Activated naive CD4-positive, alpha-beta T cell treated with anti-CD3 and anti-CD28 coated beads, Interleukin-2, amount 10 ng/mL, durations not matched to agents 7 days and 5 days (primary cell): ENCODE results near the gene OSR1.
"Not testable (repeated sequence)": the region's sequence is repeated elsewhere in the genome, so short reads cannot be mapped to it uniquely, and the experiment has no call there.

Experiments
- CTCF ChIA-PET: fragments of 350-600 bp; sonication (Branson Sonifier 250); formaldehyde crosslinking; loops from one replicate; lab custom pipeline; 2021; ENCODE audit warnings: antibody characterized with exemption; lab: Charles Lee
- DNase-seq: peaks from one replicate; pipeline ENCODE4 v3.0.0-alpha.2; 2020
- H3K27ac Mint-ChIP-seq: one replicate; pipeline ENCODE4 v1.8.0; 2021; ENCODE audit warnings: mild to moderate bottlenecking, moderate library complexity, mixed read lengths
- H3K27me3 Mint-ChIP-seq: one replicate; pipeline ENCODE4 v1.8.0; 2021; ENCODE audit warnings: mild to moderate bottlenecking, mixed read lengths
- H3K36me3 Mint-ChIP-seq: one replicate; pipeline ENCODE4 v1.8.0; 2021; ENCODE audit warnings: mixed read lengths
- H3K4me1 Mint-ChIP-seq: one replicate; pipeline ENCODE4 v1.8.0; 2021; ENCODE audit warnings: mixed read lengths
- H3K4me3 Mint-ChIP-seq: one replicate; pipeline ENCODE4 v1.8.0; 2021; ENCODE audit warnings: mild to moderate bottlenecking, moderate library complexity, mixed read lengths
- H3K9me3 Mint-ChIP-seq: one replicate; pipeline ENCODE4 v1.8.0; 2021; ENCODE audit warnings: mixed read lengths

The OSR1 gene

GRCh38 chr2:19358242-19359020 is at the start of gene OSR1:
TSS of gene OSR1 (minus strand) at chr2:19358623. CDS start at chr2:19353805, 4,818 bp downstream.
- no peak for DNase-seq
- Mint-ChIP-seq H3K4me3 (peak within 1 kb of the TSS; percentile 18), H3K27me3 (peaks cover 100% of the 10 kb centered on the region), H3K27ac (peak within 1 kb of the TSS; percentile 42), H3K4me1 (peaks cover 44% of the 10 kb centered on the region), H3K9me3 (no peaks in the 10 kb centered on the region), H3K36me3 (peaks cover 2% of the 10 kb centered on the region)
- CTCF ChIA-PET, result interaction anchor here (0.9 to 2.6 kb wide), 3 partner anchors 8 to 837 kb away, joined by 3 to 17 read pairs (median 3); no protein-coding TSS in a partner anchor

GRCh38 chr2:19403785-19404184 is 45.4 kb upstream of the OSR1 start:
- H3K36me3 Mint-ChIP-seq, result no peaks in the 10 kb centered on the region
- no peaks in the 10 kb centered on the region for H3K4me1 Mint-ChIP-seq
- H3K4me3 Mint-ChIP-seq, result no peak overlapping the region
- no peaks in the 10 kb centered on the region for H3K27me3 Mint-ChIP-seq
- H3K9me3 Mint-ChIP-seq, result no peaks in the 10 kb centered on the region
- no peak overlapping the region for H3K27ac Mint-ChIP-seq
- DNase-seq, result no peak
- CTCF ChIA-PET, result no interaction called here

- no peak overlapping the region for H3K4me3 Mint-ChIP-seq
- no peaks in the 10 kb centered on the region for H3K9me3 Mint-ChIP-seq
- DNase-seq, result no peak
- no peak overlapping the region for H3K27ac Mint-ChIP-seq
- no peaks in the 10 kb centered on the region for H3K4me1 Mint-ChIP-seq
- CTCF ChIA-PET, result no interaction called here
- H3K36me3 Mint-ChIP-seq, result no peaks in the 10 kb centered on the region
- H3K27me3 Mint-ChIP-seq, result peaks cover 5% of the 10 kb centered on the region
Measured at GRCh38 chr2:19392191-19392590, 33.8 kb upstream of the OSR1 start.

GRCh38 chr2:19389469-19389868 is 31.0 kb upstream of the OSR1 start:
- H3K4me1 Mint-ChIP-seq, H3K36me3 Mint-ChIP-seq, CTCF ChIA-PET, DNase-seq, H3K4me3 Mint-ChIP-seq, H3K9me3 Mint-ChIP-seq, H3K27ac Mint-ChIP-seq, H3K27me3 Mint-ChIP-seq: not testable (repeated sequence)

GRCh38 chr2:19380532-19380931 is 22.1 kb upstream of the OSR1 start:
- Mint-ChIP-seq H3K9me3 (no peaks in the 10 kb centered on the region), H3K4me3 (no peak overlapping the region), H3K4me1 (no peaks in the 10 kb centered on the region), H3K36me3 (no peaks in the 10 kb centered on the region), H3K27ac (no peak overlapping the region), H3K27me3 (peaks cover 19% of the 10 kb centered on the region)
- CTCF ChIA-PET, result no interaction called here
- no peak for DNase-seq

- Mint-ChIP-seq H3K36me3 (no peaks in the 10 kb centered on the region), H3K27me3 (peaks cover 22% of the 10 kb centered on the region), H3K4me1 (no peaks in the 10 kb centered on the region)
Measured at GRCh38 chr2:19378939-19379338, 20.5 kb upstream of the OSR1 start.

GRCh38 chr2:19377717-19378116 is 19.3 kb upstream of the OSR1 start:
- no peaks in the 10 kb centered on the region for H3K9me3 Mint-ChIP-seq
- H3K4me3 Mint-ChIP-seq, result no peak overlapping the region
- no peak overlapping the region for H3K27ac Mint-ChIP-seq
- no peaks in the 10 kb centered on the region for H3K4me1 Mint-ChIP-seq
- no peak for DNase-seq
- no peaks in the 10 kb centered on the region for H3K36me3 Mint-ChIP-seq
- H3K27me3 Mint-ChIP-seq, result peaks cover 26% of the 10 kb centered on the region
- CTCF ChIA-PET, result no interaction called here

More at GRCh38 chr2:19378939-19379338, 20.5 kb upstream of the OSR1 start:
- CTCF ChIA-PET, result interaction anchor here (1.2 kb wide), 1 partner anchor 859 kb away, joined by 3 read pairs; no protein-coding TSS in a partner anchor
- Mint-ChIP-seq H3K4me3 (no peak overlapping the region), H3K27ac (no peak overlapping the region), H3K9me3 (no peaks in the 10 kb centered on the region)
- no peak for DNase-seq

- no peaks in the 10 kb centered on the region for H3K36me3 Mint-ChIP-seq
- H3K9me3 Mint-ChIP-seq, result no peaks in the 10 kb centered on the region
- CTCF ChIA-PET, result no interaction called here
- H3K27ac Mint-ChIP-seq, result no peak overlapping the region
- DNase-seq, result no peak
- H3K27me3 Mint-ChIP-seq, result peaks cover 44% of the 10 kb centered on the region
- H3K4me3 Mint-ChIP-seq, result no peak overlapping the region
- H3K4me1 Mint-ChIP-seq, result no peaks in the 10 kb centered on the region
Measured at GRCh38 chr2:19373352-19373751, 14.9 kb upstream of the OSR1 start.

- Mint-ChIP-seq H3K27ac (no peak overlapping the region), H3K36me3 (no peaks in the 10 kb centered on the region), H3K4me1 (no peaks in the 10 kb centered on the region), H3K4me3 (no peak overlapping the region), H3K27me3 (peaks cover 46% of the 10 kb centered on the region), H3K9me3 (no peaks in the 10 kb centered on the region)
- no peak for DNase-seq
- CTCF ChIA-PET, result no interaction called here
Measured at GRCh38 chr2:19371996-19372582, 13.7 kb upstream of the OSR1 start.

GRCh38 chr2:19369341-19369955 is 11.0 kb upstream of the OSR1 start:
- CTCF ChIA-PET, result interaction anchor here (1.1 to 1.5 kb wide), 3 partner anchors 19 to 496 kb away, joined by 3 to 5 read pairs (median 5); no protein-coding TSS in a partner anchor

GRCh38 chr2:19368760-19369159 is 10.3 kb upstream of the OSR1 start:
- H3K27me3 Mint-ChIP-seq, result peaks cover 70% of the 10 kb centered on the region
- CTCF ChIA-PET, result interaction anchor here (0.6 to 1.5 kb wide), 4 partner anchors 18 to 497 kb away, joined by 3 to 5 read pairs (median 4); no protein-coding TSS in a partner anchor

More at GRCh38 chr2:19369341-19369955, 11.0 kb upstream of the OSR1 start:
- Mint-ChIP-seq H3K9me3 (no peaks in the 10 kb centered on the region), H3K27ac (no peak overlapping the region), H3K36me3 (no peaks in the 10 kb centered on the region), H3K4me3 (no peak overlapping the region), H3K4me1 (no peaks in the 10 kb centered on the region), H3K27me3 (peaks cover 63% of the 10 kb centered on the region)
- no peak for DNase-seq

GRCh38 chr2:19367326-19367725 is 8.9 kb upstream of the OSR1 start:
- H3K27me3 Mint-ChIP-seq, result peaks cover 79% of the 10 kb centered on the region
- CTCF ChIA-PET, result no interaction called here
- H3K4me3 Mint-ChIP-seq, result no peak overlapping the region
- H3K27ac Mint-ChIP-seq, result no peak overlapping the region
- DNase-seq, result no peak
- H3K4me1 Mint-ChIP-seq, result peaks cover 14% of the 10 kb centered on the region
- H3K36me3 Mint-ChIP-seq, result peaks cover 2% of the 10 kb centered on the region
- H3K9me3 Mint-ChIP-seq, result no peaks in the 10 kb centered on the region

More at GRCh38 chr2:19368760-19369159, 10.3 kb upstream of the OSR1 start:
- Mint-ChIP-seq H3K27ac (no peak overlapping the region), H3K4me1 (no peaks in the 10 kb centered on the region), H3K36me3 (no peaks in the 10 kb centered on the region), H3K9me3 (no peaks in the 10 kb centered on the region), H3K4me3 (no peak overlapping the region)
- DNase-seq, result no peak

GRCh38 chr2:19365126-19365525 is 6.7 kb upstream of the OSR1 start:
- Mint-ChIP-seq H3K4me3 (no peak overlapping the region), H3K4me1 (peaks cover 31% of the 10 kb centered on the region), H3K27me3 (peaks cover 93% of the 10 kb centered on the region)

GRCh38 chr2:19364014-19364413 is 5.6 kb upstream of the OSR1 start:
- Mint-ChIP-seq H3K36me3 (peaks cover 2% of the 10 kb centered on the region), H3K27me3 (peaks cover 95% of the 10 kb centered on the region), H3K27ac (no peak overlapping the region), H3K9me3 (no peaks in the 10 kb centered on the region), H3K4me3 (no peak overlapping the region), H3K4me1 (peaks cover 31% of the 10 kb centered on the region)
- CTCF ChIA-PET, result interaction anchor here (1.2 kb wide), 2 partner anchors 12 to 15 kb away, joined by 4 to 6 read pairs; no protein-coding TSS in a partner anchor
- DNase-seq, result no peak

More at GRCh38 chr2:19365126-19365525, 6.7 kb upstream of the OSR1 start:
- Mint-ChIP-seq H3K36me3 (peaks cover 2% of the 10 kb centered on the region), H3K27ac (no peak overlapping the region), H3K9me3 (no peaks in the 10 kb centered on the region)
- CTCF ChIA-PET, result interaction anchor here (0.8 to 1.4 kb wide), 2 partner anchors 10 to 16 kb away, joined by 3 to 5 read pairs; no protein-coding TSS in a partner anchor
- DNase-seq, result no peak
